HepG2 (cell line): ENCODE data around the gene EXOC3L4. TPM values are rescaled to one million over a fixed set of nuclear protein-coding genes. Genes with fewer than 3 reads are reported as not detected.

Source experiments
- ATAC-seq: fragments of 200-7000 bp; cut with Tn5 transposase; 3 replicates; pipeline ENCODE4 v1.9.1; 2020; ENCODE audit warnings: mild to moderate bottlenecking, moderate library complexity
- BruUV-seq: library from RNA; stranded (reverse); fragments of 400-500 nt; replicated peaks from 2 replicates; lab custom pipeline; 2021; lab: Mats Ljungman, UMichigan
- CTCF ChIA-PET: fragments of 300-600 bp; formaldehyde crosslinking; extraction: SDS; loops from one replicate; lab custom pipeline; 2021; ENCODE audit warnings: low total read pairs, inconsistent platforms, low intra/inter-chr PET ratio; lab: Yijun Ruan, JAX
- POLR2A ChIA-PET: fragments of 350-600 bp; sonication (Branson Sonifier 250); formaldehyde crosslinking; loops from one replicate; lab custom pipeline; 2020; ENCODE audit warnings: antibody characterized with exemption, inconsistent platforms; lab: Yijun Ruan, JAX
- DNase-seq: peaks from one replicate; pipeline ENCODE4 v3.0.0-alpha.2; 2015; ENCODE audit warnings: low spot score
- FAIRE-seq: peaks from 3 replicates; lab custom pipeline; 2011; peaks lifted over from hg19 to GRCh38; lab: Jason Lieb, UNC
- H2AFZ ChIP-seq: one replicate; pipeline ENCODE4 v1.6.1; 2011; ENCODE audit warnings: low read length, inconsistent platforms
- H3K27ac ChIP-seq: fragments of 300-600 bp; 3 replicates; pipeline ENCODE4 v1.8.0; 2011; ENCODE audit warnings: mixed run types, mild to moderate bottlenecking, mixed read lengths, low read length, inconsistent platforms; ENCODE audit not compliant: insufficient read depth; ENCODE audit errors: extremely low read length
- H3K27me3 ChIP-seq, 2 experiments: fragments of 200-600 bp in 1 of 2; 2 replicates in 1 of 2; 3 replicates in 1 of 2; pipeline versions ENCODE4 v1.6.0 to v1.8.0; 2011; ENCODE audit warnings: low read length in 2 of 2, mild to moderate bottlenecking in 2 of 2, moderate library complexity in 2 of 2, inconsistent platforms in 1 of 2; ENCODE audit not compliant: insufficient read depth in 2 of 2, control insufficient read depth in 1 of 2
- H3K36me3 ChIP-seq, 2 experiments: fragments of 200-600 bp in 1 of 2; replicated peaks in 1 of 2; 2 replicates in 1 of 2; 3 replicates in 1 of 2; pipeline versions ENCODE4 v1.5.1 to v1.8.0; 2011; ENCODE audit warnings: low read length in 2 of 2, inconsistent platforms in 1 of 2; ENCODE audit not compliant: insufficient read depth in 2 of 2, control insufficient read depth in 1 of 2
- H3K4me1 ChIP-seq: 2 replicates; pipeline ENCODE4 v1.5.1; 2012; ENCODE audit warnings: low read length, inconsistent platforms; ENCODE audit not compliant: insufficient read depth
- H3K4me2 ChIP-seq: 2 replicates; pipeline ENCODE4 v1.6.0; 2011; ENCODE audit warnings: low read depth, low read length, inconsistent platforms
- H3K4me3 ChIP-seq, 3 experiments: fragments of 200-600 bp in 1 of 3; sonication (generic), shearing (Covaris generic) in 1 of 3; replicated peaks in 1 of 3; 2 replicates each; pipeline ENCODE4 v1.5.1; 2011 to 2016; ENCODE audit warnings: low read length in 3 of 3, inconsistent platforms in 2 of 3, low read depth in 2 of 3, mild to moderate bottlenecking in 2 of 3, control low read depth in 1 of 3, mixed read lengths in 1 of 3; ENCODE audit not compliant: insufficient read depth in 1 of 3
- H3K79me2 ChIP-seq: one replicate; pipeline ENCODE4 v1.6.1; 2011; ENCODE audit warnings: low read length, inconsistent platforms; ENCODE audit not compliant: insufficient read depth
- H3K9ac ChIP-seq: 2 replicates; pipeline ENCODE4 v1.6.0; 2011; ENCODE audit warnings: mild to moderate bottlenecking, low read depth, low read length, inconsistent platforms; ENCODE audit not compliant: insufficient read depth
- H3K9me3 ChIP-seq: 2 replicates; pipeline ENCODE4 v1.5.1; 2012; ENCODE audit warnings: mild to moderate bottlenecking, low read length
- H4K20me1 ChIP-seq: 2 replicates; pipeline ENCODE4 v1.6.0; 2011; ENCODE audit warnings: inconsistent platforms, mild to moderate bottlenecking, low read length, moderate library complexity; ENCODE audit not compliant: insufficient read depth
- PATZ1 ChIP-seq: sonication (generic); formaldehyde crosslinking; IDR thresholded peaks from 2 replicates; pipeline ENCODE4 v1.4.0; 2020; ENCODE audit warnings: missing genetic modification reagents
- RXRA ChIP-seq: sonication (generic); formaldehyde crosslinking; IDR thresholded peaks from 2 replicates; pipeline ENCODE4 v1.5.1; 2020; ENCODE audit warnings: missing genetic modification reagents
- SMC3 ChIP-seq: IDR thresholded peaks from 2 replicates; pipeline ENCODE4 v1.6.1; 2011; ENCODE audit warnings: low read length, improper control_type of control experiment
- STAG1 ChIP-seq: sonication (generic); formaldehyde crosslinking; IDR thresholded peaks from 2 replicates; pipeline ENCODE4 v1.4.0; 2020; ENCODE audit warnings: missing genetic modification reagents
- XRCC5 ChIP-seq: fragments of 200-400 bp; formaldehyde crosslinking; optimal IDR thresholded peaks from 2 replicates; pipeline ENCODE3; 2017; ENCODE audit warnings: mild to moderate bottlenecking, low read length
- ZNF605 ChIP-seq: sonication (generic); formaldehyde crosslinking; IDR thresholded peaks from 2 replicates; pipeline ENCODE4 v1.8.0; 2022; ENCODE audit warnings: mild to moderate bottlenecking, missing genetic modification reagents
- ZNF772 ChIP-seq: sonication (generic); formaldehyde crosslinking; IDR thresholded peaks from 2 replicates; pipeline ENCODE4 v1.5.0; 2020; ENCODE audit warnings: mild to moderate bottlenecking, missing genetic modification reagents
- WGBS: methylation state at CpG from one replicate; pipeline ENCODE4 v1.1.6; 2017; ENCODE audit warnings: low lambda C conversion rate; 5-methylcytosine and 5-hydroxymethylcytosine counted together
- in situ Hi-C: cut with HindIII; loops from 2 replicates; pipeline ENCODE4 v1.10.0; 2017; ENCODE audit warnings: low pct_unique_long_range_greater_than_20kb; ENCODE audit not compliant: extremely low pct_ligation_motif_present
- intact Hi-C: fragments of 100-400 bp; cut with micrococcal nuclease; formaldehyde crosslinking; loops from one replicate; pipeline ENCODE4 v1.10.0; 2022; ENCODE audit not compliant: unreplicated experiment
- polyA plus RNA-seq, 8 experiments: library from polyadenylated mRNA; depleted of rRNA in 3 of 8; stranded (reverse) in 7 of 8; unstranded in 1 of 8; fragments of >200 nt; fragmentation: Illumina TruSeq in 4 of 8; extraction: Trizol in 4 of 8; gene quantifications; 2 replicates each; pipeline versions ENCODE4 v1.2.1 to v1.2.3, GENCODE V29; 2011 to 2016; ENCODE audit warnings: low read depth in 4 of 8, missing spikeins in 1 of 8, mixed read lengths in 1 of 8; ENCODE audit not compliant: insufficient read depth in 1 of 8
- total RNA-seq, 5 experiments: library from RNA; depleted of rRNA; stranded (reverse); fragments of >200 nt; fragmentation: Illumina TruSeq; extraction: Trizol; gene quantifications; 2 replicates each; pipeline ENCODE4 v1.2.3, GENCODE V29; 2016; ENCODE audit warnings: low read depth in 1 of 5
- TF ChIP-seq, protein P1 (sequence below): sonication (generic); formaldehyde crosslinking; IDR thresholded peaks from 2 replicates; pipeline ENCODE4 v1.5.0; 2020; ENCODE audit warnings: mild to moderate bottlenecking, missing genetic modification reagents, moderate library complexity

The EXOC3L4 gene
- total and polyA plus RNA-seq, 2 of the 13 experiments (the other 11 are each of a cell fraction or from before 2014, with no cell fraction given): 11.8 to 27.0 TPM

GRCh38 chr14:103141117-103141796 lies 46.7 kb downstream of the EXOC3L4 start:
- BruUV-seq: no TSS peak
- no peak overlapping the region for H3K9ac ChIP-seq
- ChIA-PET CTCF (interaction anchor here (0.6 to 1.3 kb wide), 2 partner anchors 48 to 151 kb away, joined by 4 read pairs; no protein-coding TSS in a partner anchor), POLR2A (interaction anchor here (2.0 kb wide), 1 partner anchor 193 kb away, joined by 5 read pairs; the partner anchor contains the start of gene EIF5)
- peaks cover 3 to 46% of the 10 kb centered on the region in 2 experiments; a peak in 2 of 5 replicates for H3K27me3 ChIP-seq
- no peak overlapping the region; the same call in 1 of the 2 replicates for H3K4me2 ChIP-seq
- in situ Hi-C loops (no loop called here), intact Hi-C loops (no loop called here)
- H3K36me3 ChIP-seq: no peaks in the 10 kb centered on the region
- DNase-seq: peak; percentile 54
- H3K9me3 ChIP-seq: no peaks in the 10 kb centered on the region
- no peaks in the 10 kb centered on the region for H3K79me2 ChIP-seq
- peak; percentile 19 for TF ChIP-seq XRCC5
- TF ChIP-seq SMC3: peak; percentile 69
- TF ChIP-seq, protein P1, sequence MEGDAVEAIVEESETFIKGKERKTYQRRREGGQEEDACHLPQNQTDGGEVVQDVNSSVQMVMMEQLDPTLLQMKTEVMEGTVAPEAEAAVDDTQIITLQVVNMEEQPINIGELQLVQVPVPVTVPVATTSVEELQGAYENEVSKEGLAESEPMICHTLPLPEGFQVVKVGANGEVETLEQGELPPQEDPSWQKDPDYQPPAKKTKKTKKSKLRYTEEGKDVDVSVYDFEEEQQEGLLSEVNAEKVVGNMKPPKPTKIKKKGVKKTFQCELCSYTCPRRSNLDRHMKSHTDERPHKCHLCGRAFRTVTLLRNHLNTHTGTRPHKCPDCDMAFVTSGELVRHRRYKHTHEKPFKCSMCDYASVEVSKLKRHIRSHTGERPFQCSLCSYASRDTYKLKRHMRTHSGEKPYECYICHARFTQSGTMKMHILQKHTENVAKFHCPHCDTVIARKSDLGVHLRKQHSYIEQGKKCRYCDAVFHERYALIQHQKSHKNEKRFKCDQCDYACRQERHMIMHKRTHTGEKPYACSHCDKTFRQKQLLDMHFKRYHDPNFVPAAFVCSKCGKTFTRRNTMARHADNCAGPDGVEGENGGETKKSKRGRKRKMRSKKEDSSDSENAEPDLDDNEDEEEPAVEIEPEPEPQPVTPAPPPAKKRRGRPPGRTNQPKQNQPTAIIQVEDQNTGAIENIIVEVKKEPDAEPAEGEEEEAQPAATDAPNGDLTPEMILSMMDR: peak; percentile 78
- TF ChIP-seq ZNF605: no peak
- TF ChIP-seq ZNF772 (CRISPR knock-in tag): 0 out of 2 replicates have a peak, but pooled peaks have one; percentile 15
- no peak for TF ChIP-seq RXRA (CRISPR knock-in tag)
- peak; percentile 59 for TF ChIP-seq STAG1
- peak; percentile 22; the same call in 1 of the 2 replicates for TF ChIP-seq PATZ1 (CRISPR knock-in tag)
- ATAC-seq: peak; percentile 46
- H2AFZ ChIP-seq: no peak overlapping the region
- peaks cover 23% of the 10 kb centered on the region for H3K4me1 ChIP-seq
- FAIRE-seq: peak; percentile 26
- H3K27ac ChIP-seq: no peak overlapping the region
- 4% methylated on average over 8 of the region's 8 CpGs for WGBS
- no peaks in the 10 kb centered on the region for H4K20me1 ChIP-seq
- no peak overlapping the region for H3K4me3 ChIP-seq
